GM06990 (cell line): ENCODE data around the gene SORBS1.

ENCODE experiments used
- DNase-seq: peaks from one replicate; pipeline ENCODE4 v3.0.0-alpha.2; 2011; ENCODE audit not compliant: insufficient read length; ENCODE audit errors: extremely low read depth
- H3K27me3 ChIP-seq: replicated peaks from 2 replicates; pipeline ENCODE4 v1.6.0; 2011; ENCODE audit warnings: low read length; ENCODE audit not compliant: control insufficient read depth, insufficient read depth
- H3K36me3 ChIP-seq: 2 replicates; pipeline ENCODE4 v1.5.1; 2011; ENCODE audit warnings: low read length; ENCODE audit not compliant: control insufficient read depth, insufficient read depth
- H3K4me3 ChIP-seq: replicated peaks from 2 replicates; pipeline ENCODE4 v1.5.1; 2011; ENCODE audit warnings: low read depth, mild to moderate bottlenecking, control low read depth, low read length
- TF ChIP-seq, protein P1 (sequence below): IDR thresholded peaks from 2 replicates; pipeline ENCODE4 v1.5.1; 2011; ENCODE audit warnings: low read length, control low read depth, mild to moderate bottlenecking, inconsistent platforms; ENCODE audit not compliant: insufficient read depth, poor library complexity, severe bottlenecking

SORBS1 gene

DNA sequence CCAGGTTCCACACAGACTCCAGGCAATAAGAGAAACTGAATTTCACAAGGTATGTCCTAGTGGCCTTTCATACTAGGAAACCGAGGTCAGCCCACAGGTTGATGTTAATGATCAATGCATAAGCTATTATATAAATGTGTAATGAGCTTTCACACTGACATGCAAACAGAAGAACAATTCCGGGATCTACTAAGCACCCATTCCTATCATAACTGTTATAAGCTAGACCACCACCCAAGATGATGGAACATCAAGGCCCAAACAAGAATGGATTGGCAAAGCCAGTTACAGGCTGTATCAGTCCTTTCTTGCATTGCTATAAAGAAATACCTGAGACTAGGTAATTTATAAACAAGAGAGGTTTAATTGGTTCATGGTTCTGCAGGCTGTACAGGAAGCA lies 15.2 kb downstream of the SORBS1 start:
- no peak for DNase-seq
- Histone ChIP-seq H3K27me3 (peaks cover 2% of the 10 kb centered on the region), H3K36me3 (no peaks in the 10 kb centered on the region), H3K4me3 (no peak overlapping the region)
- TF ChIP-seq, protein P1, sequence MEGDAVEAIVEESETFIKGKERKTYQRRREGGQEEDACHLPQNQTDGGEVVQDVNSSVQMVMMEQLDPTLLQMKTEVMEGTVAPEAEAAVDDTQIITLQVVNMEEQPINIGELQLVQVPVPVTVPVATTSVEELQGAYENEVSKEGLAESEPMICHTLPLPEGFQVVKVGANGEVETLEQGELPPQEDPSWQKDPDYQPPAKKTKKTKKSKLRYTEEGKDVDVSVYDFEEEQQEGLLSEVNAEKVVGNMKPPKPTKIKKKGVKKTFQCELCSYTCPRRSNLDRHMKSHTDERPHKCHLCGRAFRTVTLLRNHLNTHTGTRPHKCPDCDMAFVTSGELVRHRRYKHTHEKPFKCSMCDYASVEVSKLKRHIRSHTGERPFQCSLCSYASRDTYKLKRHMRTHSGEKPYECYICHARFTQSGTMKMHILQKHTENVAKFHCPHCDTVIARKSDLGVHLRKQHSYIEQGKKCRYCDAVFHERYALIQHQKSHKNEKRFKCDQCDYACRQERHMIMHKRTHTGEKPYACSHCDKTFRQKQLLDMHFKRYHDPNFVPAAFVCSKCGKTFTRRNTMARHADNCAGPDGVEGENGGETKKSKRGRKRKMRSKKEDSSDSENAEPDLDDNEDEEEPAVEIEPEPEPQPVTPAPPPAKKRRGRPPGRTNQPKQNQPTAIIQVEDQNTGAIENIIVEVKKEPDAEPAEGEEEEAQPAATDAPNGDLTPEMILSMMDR: no peak

DNA sequence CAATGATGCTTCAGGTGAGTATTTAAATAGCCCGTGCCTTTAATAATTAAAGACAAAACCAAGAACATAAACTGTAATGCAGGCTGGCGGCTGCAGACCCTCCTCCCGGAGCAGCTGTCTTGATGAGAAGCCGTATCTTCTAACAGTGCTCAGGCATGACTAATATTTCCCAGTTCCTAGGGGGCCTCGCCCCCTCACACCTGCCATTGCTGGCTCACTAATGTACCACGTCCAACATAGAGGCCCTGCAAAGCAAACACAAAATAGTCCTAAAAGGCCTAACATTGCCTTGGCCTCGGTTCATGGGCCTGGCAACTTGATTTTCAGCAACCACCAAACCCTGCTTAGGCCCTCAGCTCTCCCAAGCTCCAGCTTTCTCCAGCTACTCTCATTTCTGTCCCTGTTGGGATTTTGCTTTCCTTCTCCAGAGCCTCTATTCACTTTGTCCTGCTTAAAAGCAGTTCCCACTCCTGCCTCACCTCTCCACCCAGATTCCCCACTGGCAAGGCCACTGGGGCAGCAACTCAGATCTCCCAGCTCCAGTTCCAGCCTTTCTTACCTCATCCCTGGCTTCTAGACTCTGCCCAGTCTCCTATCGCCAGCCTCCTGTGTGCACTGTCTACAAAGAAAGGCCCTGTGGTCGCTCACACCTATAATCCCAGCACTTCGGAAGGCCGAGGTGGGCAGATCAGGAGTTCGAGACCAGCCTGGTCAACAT lies 16.2 kb downstream of the SORBS1 start:
- DNase-seq: no peak
- Histone ChIP-seq H3K27me3 (peaks cover 2% of the 10 kb centered on the region), H3K36me3 (no peaks in the 10 kb centered on the region), H3K4me3 (no peak overlapping the region)
- TF ChIP-seq, protein P1: no peak

DNA sequence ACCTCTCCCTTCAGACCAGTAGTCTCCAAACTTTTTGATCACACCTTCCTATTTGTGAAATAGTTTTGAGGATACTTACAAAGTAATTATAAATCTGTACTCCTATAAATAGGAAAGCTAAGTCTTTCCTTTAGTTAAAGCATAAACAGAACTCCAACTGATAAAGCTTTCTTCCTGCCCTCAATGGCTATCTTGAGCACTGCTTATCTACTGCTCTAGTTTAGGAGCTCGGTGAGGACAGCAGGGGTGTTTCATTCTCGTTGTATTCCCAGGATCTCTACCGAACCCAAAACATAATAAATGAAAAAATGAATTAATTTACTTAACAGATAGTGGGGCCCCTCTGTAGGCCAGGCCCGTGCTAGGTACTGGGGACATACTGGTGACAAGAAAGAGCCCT lies 17.7 kb downstream of the SORBS1 start:
- TF ChIP-seq, protein P1: no peak
- Histone ChIP-seq H3K27me3 (peaks cover 2% of the 10 kb centered on the region), H3K36me3 (no peaks in the 10 kb centered on the region), H3K4me3 (no peak overlapping the region)
- DNase-seq: no peak

DNA sequence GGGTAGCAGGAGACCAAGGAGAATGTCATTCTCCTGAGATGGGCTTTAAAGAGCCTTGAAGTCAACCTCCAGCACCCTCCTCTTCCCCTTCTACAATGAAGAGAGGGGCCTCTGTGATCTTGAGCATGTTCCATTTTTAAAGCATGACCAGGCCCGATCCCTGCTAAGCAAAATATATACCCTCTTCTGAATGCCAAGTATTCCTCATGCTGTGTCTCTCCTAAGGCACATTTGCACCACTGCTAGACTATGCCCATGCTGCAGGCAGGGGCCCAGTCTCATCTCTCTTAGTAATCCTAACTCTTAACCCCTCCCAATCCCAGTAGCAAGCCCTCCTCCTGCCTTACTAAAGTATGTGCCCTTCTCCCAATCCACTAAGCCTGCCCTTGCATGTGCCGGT lies 18.4 kb downstream of the SORBS1 start:
- DNase-seq: no peak
- Histone ChIP-seq H3K36me3 (no peaks in the 10 kb centered on the region), H3K4me3 (no peak overlapping the region), H3K27me3 (no peaks in the 10 kb centered on the region; the same call in 1 of the 2 replicates)
- TF ChIP-seq, protein P1: no peak

DNA sequence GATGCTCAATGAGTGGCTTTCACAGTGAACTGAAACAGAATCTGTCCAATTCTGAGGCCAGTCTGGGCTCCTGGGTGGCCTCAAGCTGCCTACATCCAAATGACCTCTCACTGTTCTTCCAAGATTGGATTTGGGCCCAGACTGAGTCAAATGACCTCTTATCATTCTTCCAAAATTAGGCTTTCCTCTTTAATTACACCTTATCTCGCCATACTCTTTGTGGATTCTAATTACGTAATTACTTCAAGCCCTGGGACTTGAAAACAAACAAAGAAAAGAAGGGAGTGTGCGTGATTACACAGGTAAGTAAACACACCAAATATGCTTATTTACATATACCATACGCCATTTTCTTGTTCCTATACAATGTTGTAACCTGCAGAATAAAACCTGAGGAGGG lies 18.8 kb downstream of the SORBS1 start:
- no peak overlapping the region for H3K4me3 ChIP-seq
- TF ChIP-seq, protein P1: no peak
- DNase-seq: no peak
- no peaks in the 10 kb centered on the region for H3K36me3 ChIP-seq
- no peaks in the 10 kb centered on the region; the same call in 1 of the 2 replicates for H3K27me3 ChIP-seq
